Measurements from ENCODE around the gene CYP17A1. TPM values are rescaled to one million over a fixed set of nuclear protein-coding genes. Genes with fewer than 3 reads are reported as not detected.

Gene CYP17A1
- total and polyA plus RNA-seq, 2 experiments from 2014 or later = not detected

DNA sequence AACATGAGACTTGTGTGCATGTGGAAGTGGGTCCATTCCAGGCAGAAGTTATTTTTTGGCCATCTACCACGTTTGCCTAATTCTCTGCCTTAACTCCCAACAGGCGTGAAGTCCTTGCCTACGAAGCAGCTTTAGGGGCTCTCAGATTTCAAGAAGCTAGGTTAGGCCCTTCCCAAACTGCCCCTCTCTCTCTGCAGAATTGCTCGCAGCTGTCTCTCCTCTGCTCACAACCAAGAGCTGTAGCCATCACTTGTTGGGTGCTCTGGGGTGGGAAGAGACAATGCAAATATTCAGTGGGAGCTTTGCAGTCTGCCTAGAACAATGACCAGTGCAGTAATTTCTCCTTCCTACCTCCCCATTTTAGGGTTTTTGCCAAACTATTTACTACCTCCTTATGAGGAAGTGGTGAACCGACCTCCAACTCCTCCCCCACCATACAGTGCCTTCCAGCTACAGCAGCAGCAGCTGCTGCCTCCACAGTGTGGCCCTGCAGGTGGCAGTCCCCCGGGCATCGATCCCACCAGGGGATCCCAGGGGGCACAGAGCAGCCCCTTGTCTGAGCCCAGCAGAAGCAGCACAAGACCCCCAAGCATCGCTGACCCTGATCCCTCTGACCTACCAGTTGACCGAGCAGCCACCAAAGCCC lies 24.9 kb downstream of the CYP17A1 start:
- H3K4me3 Mint-ChIP-seq = no peak overlapping the region; the same call in 2 of the 3 replicates
- peaks cover 9% of the 10 kb centered on the region; the same call in 1 of the 3 replicates for H3K36me3 Mint-ChIP-seq (ENCODE audit: low read depth)
- Histone ChIP-seq H2AFZ (no peak overlapping the region), H4K20me1 (replicated peaks; ENCODE audit: insufficient read depth) (no peaks in the 10 kb centered on the region), H3K27ac (ENCODE audit: low read depth) (no peak overlapping the region), H3K9me2 (ENCODE audit: insufficient read depth) (no peaks in the 10 kb centered on the region), H3K36me3 (ENCODE audit: insufficient read depth) (no peaks in the 10 kb centered on the region), H3K4me2 (no peak overlapping the region), H3K27me3 (ENCODE audit: insufficient read depth) (no peaks in the 10 kb centered on the region), H3K4me3 (no peak overlapping the region), H3K4me1 (ENCODE audit: insufficient read depth) (peaks cover 26% of the 10 kb centered on the region), H3F3A (replicated peaks; ENCODE audit: low read depth) (peaks cover 6% of the 10 kb centered on the region; the same call in 1 of the 2 replicates), H3K79me2 (replicated peaks; ENCODE audit: insufficient read depth) (no peaks in the 10 kb centered on the region)
- H3K9me3 Mint-ChIP-seq = no peaks in the 10 kb centered on the region
- ATAC-seq (no peak), DNase-seq (ENCODE audit: low spot score) (no peak)
- H3K27me3 Mint-ChIP-seq (ENCODE audit: insufficient read depth, low read depth, poor library complexity) = peaks cover 9% of the 10 kb centered on the region
- peaks cover 33% of the 10 kb centered on the region for H3K4me1 Mint-ChIP-seq
- H3K27ac Mint-ChIP-seq = no peak overlapping the region
- TF ChIP-seq NANOG (IDR thresholded peaks at IDR 0.05; ENCODE audit: borderline replicate concordance) = no peak
- TF ChIP-seq EZH2phosphoT487 (IDR thresholded peaks at IDR 0.05; ENCODE audit: unreplicated experiment) = no peak
- TF ChIP-seq, protein P1, sequence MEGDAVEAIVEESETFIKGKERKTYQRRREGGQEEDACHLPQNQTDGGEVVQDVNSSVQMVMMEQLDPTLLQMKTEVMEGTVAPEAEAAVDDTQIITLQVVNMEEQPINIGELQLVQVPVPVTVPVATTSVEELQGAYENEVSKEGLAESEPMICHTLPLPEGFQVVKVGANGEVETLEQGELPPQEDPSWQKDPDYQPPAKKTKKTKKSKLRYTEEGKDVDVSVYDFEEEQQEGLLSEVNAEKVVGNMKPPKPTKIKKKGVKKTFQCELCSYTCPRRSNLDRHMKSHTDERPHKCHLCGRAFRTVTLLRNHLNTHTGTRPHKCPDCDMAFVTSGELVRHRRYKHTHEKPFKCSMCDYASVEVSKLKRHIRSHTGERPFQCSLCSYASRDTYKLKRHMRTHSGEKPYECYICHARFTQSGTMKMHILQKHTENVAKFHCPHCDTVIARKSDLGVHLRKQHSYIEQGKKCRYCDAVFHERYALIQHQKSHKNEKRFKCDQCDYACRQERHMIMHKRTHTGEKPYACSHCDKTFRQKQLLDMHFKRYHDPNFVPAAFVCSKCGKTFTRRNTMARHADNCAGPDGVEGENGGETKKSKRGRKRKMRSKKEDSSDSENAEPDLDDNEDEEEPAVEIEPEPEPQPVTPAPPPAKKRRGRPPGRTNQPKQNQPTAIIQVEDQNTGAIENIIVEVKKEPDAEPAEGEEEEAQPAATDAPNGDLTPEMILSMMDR (conservative IDR thresholded peaks at IDR 0.05; ENCODE audit: low read depth in 2 of 2) = no peak
- TF ChIP-seq, protein P2, sequence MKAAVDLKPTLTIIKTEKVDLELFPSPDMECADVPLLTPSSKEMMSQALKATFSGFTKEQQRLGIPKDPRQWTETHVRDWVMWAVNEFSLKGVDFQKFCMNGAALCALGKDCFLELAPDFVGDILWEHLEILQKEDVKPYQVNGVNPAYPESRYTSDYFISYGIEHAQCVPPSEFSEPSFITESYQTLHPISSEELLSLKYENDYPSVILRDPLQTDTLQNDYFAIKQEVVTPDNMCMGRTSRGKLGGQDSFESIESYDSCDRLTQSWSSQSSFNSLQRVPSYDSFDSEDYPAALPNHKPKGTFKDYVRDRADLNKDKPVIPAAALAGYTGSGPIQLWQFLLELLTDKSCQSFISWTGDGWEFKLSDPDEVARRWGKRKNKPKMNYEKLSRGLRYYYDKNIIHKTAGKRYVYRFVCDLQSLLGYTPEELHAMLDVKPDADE (IDR thresholded peaks at IDR 0.05) = no peak
- TF ChIP-seq, protein P3, sequence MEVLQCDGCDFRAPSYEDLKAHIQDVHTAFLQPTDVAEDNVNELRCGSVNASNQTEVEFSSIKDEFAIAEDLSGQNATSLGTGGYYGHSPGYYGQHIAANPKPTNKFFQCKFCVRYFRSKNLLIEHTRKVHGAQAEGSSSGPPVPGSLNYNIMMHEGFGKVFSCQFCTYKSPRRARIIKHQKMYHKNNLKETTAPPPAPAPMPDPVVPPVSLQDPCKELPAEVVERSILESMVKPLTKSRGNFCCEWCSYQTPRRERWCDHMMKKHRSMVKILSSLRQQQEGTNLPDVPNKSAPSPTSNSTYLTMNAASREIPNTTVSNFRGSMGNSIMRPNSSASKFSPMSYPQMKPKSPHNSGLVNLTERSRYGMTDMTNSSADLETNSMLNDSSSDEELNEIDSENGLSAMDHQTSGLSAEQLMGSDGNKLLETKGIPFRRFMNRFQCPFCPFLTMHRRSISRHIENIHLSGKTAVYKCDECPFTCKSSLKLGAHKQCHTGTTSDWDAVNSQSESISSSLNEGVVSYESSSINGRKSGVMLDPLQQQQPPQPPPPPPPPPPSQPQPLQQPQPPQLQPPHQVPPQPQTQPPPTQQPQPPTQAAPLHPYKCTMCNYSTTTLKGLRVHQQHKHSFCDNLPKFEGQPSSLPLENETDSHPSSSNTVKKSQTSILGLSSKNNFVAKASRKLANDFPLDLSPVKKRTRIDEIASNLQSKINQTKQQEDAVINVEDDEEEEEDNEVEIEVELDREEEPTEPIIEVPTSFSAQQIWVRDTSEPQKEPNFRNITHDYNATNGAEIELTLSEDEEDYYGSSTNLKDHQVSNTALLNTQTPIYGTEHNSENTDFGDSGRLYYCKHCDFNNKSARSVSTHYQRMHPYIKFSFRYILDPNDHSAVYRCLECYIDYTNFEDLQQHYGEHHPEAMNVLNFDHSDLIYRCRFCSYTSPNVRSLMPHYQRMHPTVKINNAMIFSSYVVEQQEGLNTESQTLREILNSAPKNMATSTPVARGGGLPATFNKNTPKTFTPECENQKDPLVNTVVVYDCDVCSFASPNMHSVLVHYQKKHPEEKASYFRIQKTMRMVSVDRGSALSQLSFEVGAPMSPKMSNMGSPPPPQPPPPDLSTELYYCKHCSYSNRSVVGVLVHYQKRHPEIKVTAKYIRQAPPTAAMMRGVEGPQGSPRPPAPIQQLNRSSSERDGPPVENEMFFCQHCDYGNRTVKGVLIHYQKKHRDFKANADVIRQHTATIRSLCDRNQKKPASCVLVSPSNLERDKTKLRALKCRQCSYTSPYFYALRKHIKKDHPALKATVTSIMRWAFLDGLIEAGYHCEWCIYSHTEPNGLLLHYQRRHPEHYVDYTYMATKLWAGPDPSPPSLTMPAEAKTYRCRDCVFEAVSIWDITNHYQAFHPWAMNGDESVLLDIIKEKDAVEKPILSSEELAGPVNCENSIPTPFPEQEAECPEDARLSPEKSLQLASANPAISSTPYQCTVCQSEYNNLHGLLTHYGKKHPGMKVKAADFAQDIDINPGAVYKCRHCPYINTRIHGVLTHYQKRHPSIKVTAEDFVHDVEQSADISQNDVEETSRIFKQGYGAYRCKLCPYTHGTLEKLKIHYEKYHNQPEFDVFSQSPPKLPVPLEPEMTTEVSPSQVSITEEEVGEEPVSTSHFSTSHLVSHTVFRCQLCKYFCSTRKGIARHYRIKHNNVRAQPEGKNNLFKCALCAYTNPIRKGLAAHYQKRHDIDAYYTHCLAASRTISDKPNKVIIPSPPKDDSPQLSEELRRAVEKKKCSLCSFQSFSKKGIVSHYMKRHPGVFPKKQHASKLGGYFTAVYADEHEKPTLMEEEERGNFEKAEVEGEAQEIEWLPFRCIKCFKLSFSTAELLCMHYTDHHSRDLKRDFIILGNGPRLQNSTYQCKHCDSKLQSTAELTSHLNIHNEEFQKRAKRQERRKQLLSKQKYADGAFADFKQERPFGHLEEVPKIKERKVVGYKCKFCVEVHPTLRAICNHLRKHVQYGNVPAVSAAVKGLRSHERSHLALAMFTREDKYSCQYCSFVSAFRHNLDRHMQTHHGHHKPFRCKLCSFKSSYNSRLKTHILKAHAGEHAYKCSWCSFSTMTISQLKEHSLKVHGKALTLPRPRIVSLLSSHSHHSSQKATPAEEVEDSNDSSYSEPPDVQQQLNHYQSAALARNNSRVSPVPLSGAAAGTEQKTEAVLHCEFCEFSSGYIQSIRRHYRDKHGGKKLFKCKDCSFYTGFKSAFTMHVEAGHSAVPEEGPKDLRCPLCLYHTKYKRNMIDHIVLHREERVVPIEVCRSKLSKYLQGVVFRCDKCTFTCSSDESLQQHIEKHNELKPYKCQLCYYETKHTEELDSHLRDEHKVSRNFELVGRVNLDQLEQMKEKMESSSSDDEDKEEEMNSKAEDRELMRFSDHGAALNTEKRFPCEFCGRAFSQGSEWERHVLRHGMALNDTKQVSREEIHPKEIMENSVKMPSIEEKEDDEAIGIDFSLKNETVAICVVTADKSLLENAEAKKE (CRISPR knock-in tag; IDR thresholded peaks at IDR 0.05) = no peak
- no peak for TF ChIP-seq ZNF331 (CRISPR knock-in tag; IDR thresholded peaks at IDR 0.05; ENCODE audit: low read depth)
